HG03378 (cell line): ENCODE measurements around the gene MRPL53.
"Not testable (repeated sequence)": the region's sequence is repeated elsewhere in the genome, so short reads cannot be mapped to it uniquely, and the experiment has no call there.

ENCODE experiments used
- ATAC-seq: cut with Tn5 transposase; IDR thresholded peaks from one replicate; pipeline ENCODE4 v1.9.1; 2021; ENCODE audit warnings: mild to moderate bottlenecking, moderate library complexity; ENCODE audit not compliant: unreplicated experiment

The MRPL53 gene

GRCh38 chr2:74482801-74483674, 10.6 kb upstream of the MRPL53 start, which contains the start of the genes CCDC142 and TTC31:
TSS of gene CCDC142 (minus strand) at chr2:74482998. CDS start at chr2:74482837, 161 bp downstream.
TSS of gene TTC31 (plus strand) at chr2:74483081. CDS start at chr2:74483096, 15 bp downstream.
- peak; percentile 88 for ATAC-seq

GRCh38 chr2:74481961-74482800, 9.7 kb upstream of the MRPL53 start:
- ATAC-seq, result peak; percentile 30

- ATAC-seq, result no peak
Observed at GRCh38 chr2:74481431-74481830, 9.0 kb upstream of the MRPL53 start.

GRCh38 chr2:74474899-74475298, 2.4 kb upstream of the MRPL53 start:
- no peak for ATAC-seq

GRCh38 chr2:74474481-74474880, 2.0 kb upstream of the MRPL53 start:
- ATAC-seq, result no peak

- ATAC-seq, result peak; percentile 2
Observed at GRCh38 chr2:74472945-74473258, 422 bp upstream of the MRPL53 start.

GRCh38 chr2:74471332-74472065, 981 bp downstream of the MRPL53 start:
- no peak for ATAC-seq

GRCh38 chr2:74470742-74471141, 1.7 kb downstream of the MRPL53 start:
- not testable (repeated sequence) for ATAC-seq

- ATAC-seq, result no peak
Observed at GRCh38 chr2:74464406-74464805, 8.1 kb downstream of the MRPL53 start.

GRCh38 chr2:74462786-74463105, 9.7 kb downstream of the MRPL53 start:
- no peak for ATAC-seq

- ATAC-seq, result no peak
Observed at GRCh38 chr2:74462054-74462785, 10.3 kb downstream of the MRPL53 start.

- ATAC-seq, result no peak
Observed at GRCh38 chr2:74461187-74462053, 11.1 kb downstream of the MRPL53 start.

- not testable (repeated sequence) for ATAC-seq
Observed at GRCh38 chr2:74460187-74460586, 12.3 kb downstream of the MRPL53 start.

GRCh38 chr2:74459503-74460118, 12.9 kb downstream of the MRPL53 start:
- not testable (repeated sequence) for ATAC-seq

GRCh38 chr2:74458938-74459363, 13.5 kb downstream of the MRPL53 start:
- no peak for ATAC-seq

- peak; percentile 86 for ATAC-seq
Observed at GRCh38 chr2:74458132-74458937, 14.1 kb downstream of the MRPL53 start, which contains the start of gene WBP1. TSS of gene WBP1 (plus strand) at chr2:74458438. CDS start at chr2:74458603, 165 bp downstream.

- ATAC-seq, result peak; percentile 19
Observed at GRCh38 chr2:74457549-74458131, 14.8 kb downstream of the MRPL53 start.

- no peak for ATAC-seq
Observed at GRCh38 chr2:74457129-74457548, 15.3 kb downstream of the MRPL53 start.
